ENCODE data around the gene RNU7-1. TPM values are rescaled to one million over a fixed set of nuclear protein-coding genes. Genes with fewer than 3 reads are reported as not detected.
A peak's percentile ranks its signal among the peaks of the same experiment; 100 is the strongest.

Gene RNU7-1
- total and polyA plus RNA-seq, 9 of the 15 experiments (the other 6 are each of a cell fraction or from before 2014, with no cell fraction given): not detected

- TF ChIP-seq STAT6 (CRISPR knock-in tag; IDR thresholded peaks at IDR 0.05) (no peak), SFPQ (IDR thresholded peaks at IDR 0.05; ENCODE audit: low read depth, low read length) (no peak), TAF9B (IDR thresholded peaks at IDR 0.05; ENCODE audit: partially characterized antibody) (no peak), CHD2 (IDR thresholded peaks at IDR 0.05; ENCODE audit: low read depth, low read length) (peak; percentile 95), TFAM (CRISPR knock-in tag; conservative IDR thresholded peaks at IDR 0.05) (no peak), RBFOX2 (IDR thresholded peaks at IDR 0.05; ENCODE audit: low read depth, low read length) (peak; percentile 91), ESRRA (IDR thresholded peaks at IDR 0.05; ENCODE audit: borderline replicate concordance, low read depth) (peak; percentile 75), NFIC (IDR thresholded peaks at IDR 0.05) (0 out of 2 replicates have a peak, but pooled peaks have one; percentile 4), ZBTB12 (CRISPR knock-in tag; IDR thresholded peaks at IDR 0.05) (peak; percentile 84), MECOM (CRISPR knock-in tag; IDR thresholded peaks at IDR 0.05) (no peak), ZFP36 (IDR thresholded peaks at IDR 0.05; ENCODE audit: low read depth, low read length, partially characterized antibody) (no peak), ZNF146 (CRISPR knock-in tag; IDR thresholded peaks at IDR 0.05; ENCODE audit: unreplicated experiment) (no peak), CREM (IDR thresholded peaks at IDR 0.05; ENCODE audit: low read depth) (peak; percentile 99), HDAC6 (IDR thresholded peaks at IDR 0.05; ENCODE audit: low read depth, low read length) (no peak)
- TF ChIP-seq, protein P1, sequence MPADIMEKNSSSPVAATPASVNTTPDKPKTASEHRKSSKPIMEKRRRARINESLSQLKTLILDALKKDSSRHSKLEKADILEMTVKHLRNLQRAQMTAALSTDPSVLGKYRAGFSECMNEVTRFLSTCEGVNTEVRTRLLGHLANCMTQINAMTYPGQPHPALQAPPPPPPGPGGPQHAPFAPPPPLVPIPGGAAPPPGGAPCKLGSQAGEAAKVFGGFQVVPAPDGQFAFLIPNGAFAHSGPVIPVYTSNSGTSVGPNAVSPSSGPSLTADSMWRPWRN (IDR thresholded peaks at IDR 0.05; ENCODE audit: low read depth): no peak
- TF ChIP-seq, protein P2, sequence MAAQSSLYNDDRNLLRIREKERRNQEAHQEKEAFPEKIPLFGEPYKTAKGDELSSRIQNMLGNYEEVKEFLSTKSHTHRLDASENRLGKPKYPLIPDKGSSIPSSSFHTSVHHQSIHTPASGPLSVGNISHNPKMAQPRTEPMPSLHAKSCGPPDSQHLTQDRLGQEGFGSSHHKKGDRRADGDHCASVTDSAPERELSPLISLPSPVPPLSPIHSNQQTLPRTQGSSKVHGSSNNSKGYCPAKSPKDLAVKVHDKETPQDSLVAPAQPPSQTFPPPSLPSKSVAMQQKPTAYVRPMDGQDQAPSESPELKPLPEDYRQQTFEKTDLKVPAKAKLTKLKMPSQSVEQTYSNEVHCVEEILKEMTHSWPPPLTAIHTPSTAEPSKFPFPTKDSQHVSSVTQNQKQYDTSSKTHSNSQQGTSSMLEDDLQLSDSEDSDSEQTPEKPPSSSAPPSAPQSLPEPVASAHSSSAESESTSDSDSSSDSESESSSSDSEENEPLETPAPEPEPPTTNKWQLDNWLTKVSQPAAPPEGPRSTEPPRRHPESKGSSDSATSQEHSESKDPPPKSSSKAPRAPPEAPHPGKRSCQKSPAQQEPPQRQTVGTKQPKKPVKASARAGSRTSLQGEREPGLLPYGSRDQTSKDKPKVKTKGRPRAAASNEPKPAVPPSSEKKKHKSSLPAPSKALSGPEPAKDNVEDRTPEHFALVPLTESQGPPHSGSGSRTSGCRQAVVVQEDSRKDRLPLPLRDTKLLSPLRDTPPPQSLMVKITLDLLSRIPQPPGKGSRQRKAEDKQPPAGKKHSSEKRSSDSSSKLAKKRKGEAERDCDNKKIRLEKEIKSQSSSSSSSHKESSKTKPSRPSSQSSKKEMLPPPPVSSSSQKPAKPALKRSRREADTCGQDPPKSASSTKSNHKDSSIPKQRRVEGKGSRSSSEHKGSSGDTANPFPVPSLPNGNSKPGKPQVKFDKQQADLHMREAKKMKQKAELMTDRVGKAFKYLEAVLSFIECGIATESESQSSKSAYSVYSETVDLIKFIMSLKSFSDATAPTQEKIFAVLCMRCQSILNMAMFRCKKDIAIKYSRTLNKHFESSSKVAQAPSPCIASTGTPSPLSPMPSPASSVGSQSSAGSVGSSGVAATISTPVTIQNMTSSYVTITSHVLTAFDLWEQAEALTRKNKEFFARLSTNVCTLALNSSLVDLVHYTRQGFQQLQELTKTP (IDR thresholded peaks at IDR 0.05; ENCODE audit: low read depth in 1 of 2, partially characterized antibody in 2 of 2): no peak
These were observed 5.9 kb upstream of the RNU7-1 start (continued) for GRCh38 chr12:6937481-6938352.

Data from K562 (cell line).